NCI-H187 (cell line): ENCODE data around the gene ICOS.

Source experiments
- DNase-seq, 2 experiments: peaks; one replicate each; lab custom pipeline; 2025; lab: John Stamatoyannopoulos, UW

The ICOS gene, protein sequence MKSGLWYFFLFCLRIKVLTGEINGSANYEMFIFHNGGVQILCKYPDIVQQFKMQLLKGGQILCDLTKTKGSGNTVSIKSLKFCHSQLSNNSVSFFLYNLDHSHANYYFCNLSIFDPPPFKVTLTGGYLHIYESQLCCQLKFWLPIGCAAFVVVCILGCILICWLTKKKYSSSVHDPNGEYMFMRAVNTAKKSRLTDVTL

DNA sequence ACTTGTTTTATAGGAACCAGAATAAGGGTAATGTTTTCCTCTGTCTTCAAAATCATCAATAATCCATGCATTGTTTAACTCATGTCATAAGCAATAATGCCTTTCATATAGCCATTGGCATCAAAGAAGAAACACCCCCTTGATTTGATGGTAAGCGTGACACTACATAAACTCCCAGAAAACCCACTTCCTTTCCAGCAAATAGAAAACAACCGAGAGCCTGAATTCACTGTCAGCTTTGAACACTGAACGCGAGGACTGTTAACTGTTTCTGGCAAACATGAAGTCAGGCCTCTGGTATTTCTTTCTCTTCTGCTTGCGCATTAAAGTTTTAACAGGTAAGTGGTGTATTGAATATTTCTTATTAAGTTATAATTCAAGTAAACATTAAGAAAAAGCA is at the start of gene ICOS:
Gene ICOS, plus strand, starts transcription at position 229 of the 400 bp plus-strand sequence. Its CDS starts 52 bp downstream, at position 281.
- DNase-seq = no peak

- DNase-seq = no peak
These were observed 48.9 kb upstream of the ICOS start for GRCh38 chr2:203887677-203888076.

DNA sequence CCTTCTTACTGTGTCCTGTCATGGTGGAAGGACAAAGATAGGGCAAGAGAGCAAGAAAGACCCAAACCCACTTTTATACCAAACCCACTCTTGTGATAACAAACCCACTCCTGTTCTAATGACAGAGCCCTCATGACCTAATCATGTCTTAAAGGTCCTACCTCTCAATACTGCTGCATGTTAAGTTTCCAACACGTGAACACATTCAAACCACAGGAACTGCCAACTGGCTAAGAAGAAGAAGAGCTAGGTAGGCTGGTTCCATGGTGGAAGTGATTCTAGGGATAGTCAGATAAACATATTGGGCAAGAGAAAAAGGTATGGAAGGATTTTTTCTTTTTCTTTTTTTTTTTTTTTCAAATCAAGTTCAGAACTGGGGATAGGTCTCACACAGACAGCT is 47.0 kb upstream of the ICOS start:
- DNase-seq = no peak

DNA sequence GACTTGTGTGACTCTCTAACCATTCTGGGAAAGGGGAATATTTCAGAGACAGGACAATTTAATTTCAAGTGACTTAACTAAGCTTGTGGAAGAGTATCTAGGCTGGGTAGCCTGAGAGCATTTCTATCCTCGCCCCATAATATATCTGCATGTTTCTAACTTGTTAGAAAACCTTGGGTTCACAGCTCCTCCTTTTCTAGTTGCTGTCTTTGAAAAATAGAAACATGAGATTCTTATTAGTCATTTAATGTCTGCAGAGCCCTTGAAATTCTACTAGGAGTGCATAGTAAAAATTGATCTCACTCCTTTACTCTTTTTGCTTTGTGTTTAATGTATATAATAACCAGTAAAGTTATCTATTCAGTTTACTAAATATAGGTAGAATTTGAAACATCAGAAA is 46.6 kb upstream of the ICOS start:
- DNase-seq = no peak

- no peak for DNase-seq
These were observed 45.8 kb upstream of the ICOS start for GRCh38 chr2:203890733-203891132.

DNA sequence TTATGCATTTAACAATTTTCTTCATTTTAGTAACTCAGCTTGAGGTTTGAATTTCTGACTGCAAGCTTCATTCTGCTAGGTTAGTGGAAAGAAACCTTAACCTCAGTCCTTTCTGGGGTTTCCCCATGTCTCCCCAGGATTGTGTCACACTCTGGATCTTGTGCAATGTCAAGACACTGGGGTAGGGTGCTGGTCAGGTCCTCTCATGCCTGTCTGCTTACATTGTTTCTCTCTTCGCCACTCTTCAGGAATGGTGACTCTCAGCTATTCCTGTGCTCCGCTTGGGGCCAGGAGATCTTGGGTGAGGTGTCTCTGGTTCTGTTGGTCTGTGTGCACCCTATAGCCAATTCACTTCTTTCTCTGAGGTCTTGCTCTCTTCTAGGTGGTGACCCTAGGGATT is 45.1 kb upstream of the ICOS start:
- no peak for DNase-seq

DNA sequence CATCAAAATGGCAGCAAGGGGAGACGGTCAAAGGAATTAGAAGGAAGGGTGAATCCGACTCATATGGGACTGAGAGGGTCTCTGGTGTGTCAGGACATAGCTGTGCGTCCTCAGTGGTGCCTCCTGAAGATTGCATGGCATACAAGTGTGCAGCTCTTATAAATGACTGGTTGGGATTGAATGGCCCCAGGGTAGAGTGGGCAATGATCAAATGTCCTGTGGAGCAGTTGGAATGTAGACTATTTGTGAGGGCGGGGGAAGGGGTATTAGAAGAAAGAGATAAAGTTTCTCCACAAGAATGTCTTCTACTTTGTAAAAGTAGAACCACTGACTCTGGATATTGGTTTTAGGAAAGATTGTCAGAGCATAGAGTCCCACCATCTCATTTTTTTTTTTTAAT is 44.4 kb upstream of the ICOS start:
- DNase-seq = no peak

- no peak for DNase-seq
These were observed 43.2 kb upstream of the ICOS start for GRCh38 chr2:203893401-203893800.

GRCh38 chr2:203893840-203894239 is 42.7 kb upstream of the ICOS start:
- DNase-seq = no peak

DNA sequence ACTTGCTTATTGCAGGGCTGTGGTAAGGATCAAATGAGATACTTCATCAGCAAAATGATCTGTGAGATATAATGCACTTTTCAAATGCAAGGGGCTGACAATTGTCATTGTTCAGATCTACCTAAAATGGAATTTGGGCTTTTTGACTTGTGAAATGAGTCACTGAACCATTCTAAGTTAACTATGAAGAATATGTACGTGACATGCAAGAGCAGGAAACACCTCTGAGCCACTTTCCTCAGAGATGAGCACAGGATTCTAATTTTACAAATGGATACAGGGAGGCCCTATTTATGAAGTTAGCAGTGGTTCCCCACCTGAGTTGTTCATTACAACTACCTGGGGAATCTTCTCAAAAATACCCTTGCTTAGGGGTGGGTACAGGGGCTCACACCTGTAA is 42.3 kb upstream of the ICOS start:
- DNase-seq = no peak

DNA sequence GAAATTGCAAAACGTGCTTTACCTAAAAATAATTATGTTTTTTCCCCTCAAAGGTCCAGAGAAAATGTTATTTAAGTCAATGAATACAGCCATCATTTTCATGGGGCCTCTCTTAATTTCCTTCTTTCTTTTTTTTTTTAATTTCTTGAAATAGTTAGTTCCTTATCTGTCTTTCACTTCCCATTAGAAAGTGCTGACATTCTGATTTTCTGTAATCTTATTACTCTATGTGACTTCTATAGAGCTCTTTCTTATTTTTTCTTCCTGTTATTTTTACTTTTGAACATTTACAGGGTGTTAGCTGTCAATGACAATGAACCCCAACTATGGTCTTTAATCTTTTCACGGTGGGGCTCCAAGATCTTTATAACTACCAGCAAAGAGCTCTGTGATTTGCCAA is 39.0 kb upstream of the ICOS start:
- DNase-seq = no peak

DNA sequence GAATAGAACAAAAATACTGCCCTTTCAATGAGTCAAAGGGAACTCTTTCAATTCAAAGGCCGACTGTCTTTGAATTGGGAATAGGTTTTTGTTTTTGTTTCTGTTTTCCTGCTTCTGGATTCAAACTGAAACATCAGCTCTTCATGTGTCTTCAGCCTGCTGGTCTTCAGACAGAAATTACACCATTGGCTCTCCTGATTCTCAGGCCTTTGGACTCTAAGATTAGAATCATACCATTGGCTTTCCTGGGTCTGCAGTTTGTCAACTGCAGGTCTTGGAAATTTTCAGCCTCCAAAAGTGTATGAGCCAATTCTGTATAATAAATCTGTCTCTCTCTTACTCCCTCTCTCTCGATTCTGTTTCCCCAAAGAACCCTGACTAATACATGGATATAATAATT is 37.9 kb upstream of the ICOS start:
- DNase-seq = no peak

- no peak for DNase-seq
These were observed 36.3 kb upstream of the ICOS start for GRCh38 chr2:203900253-203900652.

GRCh38 chr2:203904022-203904421 is 32.5 kb upstream of the ICOS start:
- DNase-seq = no peak

- no peak for DNase-seq
These were observed 30.9 kb upstream of the ICOS start for GRCh38 chr2:203905656-203906055.

DNA sequence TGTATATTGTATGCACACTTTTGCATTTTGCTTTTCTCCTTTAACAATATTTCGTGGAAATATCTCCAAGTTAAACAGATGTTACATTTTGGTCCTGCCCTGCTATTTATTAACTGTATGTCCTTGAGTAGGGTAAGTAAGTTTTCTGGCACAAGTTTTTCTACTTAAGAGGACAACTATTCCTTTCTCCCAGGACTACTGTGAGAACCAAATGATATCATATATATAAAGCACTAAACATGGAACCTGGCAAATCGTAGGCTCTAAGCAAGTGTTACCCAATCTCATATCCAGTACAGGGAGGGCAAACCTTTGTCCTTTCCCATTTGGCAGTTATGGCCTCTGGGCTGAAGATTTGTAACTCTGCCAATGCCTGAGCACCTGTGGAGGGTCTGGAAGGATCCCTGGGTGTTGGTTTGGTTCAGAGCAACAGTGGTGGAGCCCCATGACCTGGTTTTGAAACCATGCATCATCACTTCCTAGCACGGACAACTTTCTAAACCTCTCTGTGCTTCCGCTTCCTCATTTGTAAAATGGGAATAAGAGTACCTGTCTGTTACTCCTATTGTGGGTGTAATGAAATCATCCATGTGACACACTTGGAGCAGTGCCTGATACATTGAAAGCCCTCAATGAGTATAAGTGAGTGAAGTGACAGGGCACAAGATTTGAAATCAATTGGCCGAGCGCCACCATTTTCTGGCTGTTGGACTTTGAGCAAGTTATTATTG is 28.3 kb upstream of the ICOS start:
- no peak for DNase-seq

- DNase-seq = no peak
These were observed 27.8 kb upstream of the ICOS start for GRCh38 chr2:203908797-203909185.

GRCh38 chr2:203909261-203909967 is 27.1 kb upstream of the ICOS start:
- DNase-seq = no peak

DNA sequence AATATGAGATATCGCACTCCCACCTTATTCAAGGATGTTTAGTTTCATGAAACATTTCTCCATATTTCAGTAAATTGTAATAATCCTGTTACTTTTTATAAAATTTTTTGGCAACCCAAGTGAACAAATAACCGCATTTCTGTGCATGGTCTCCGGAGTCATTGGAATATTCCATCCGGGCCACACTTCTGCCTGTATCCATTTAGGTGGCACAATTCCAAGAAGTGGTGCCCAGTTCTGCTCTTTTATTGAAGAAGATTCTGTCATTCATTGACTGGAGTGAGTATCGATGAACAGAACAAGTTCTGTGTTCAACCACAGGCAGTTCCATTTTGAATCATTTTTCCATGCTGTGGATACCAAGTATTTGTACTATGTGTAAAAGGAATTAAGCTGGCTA is 26.6 kb upstream of the ICOS start:
- DNase-seq = no peak

GRCh38 chr2:203913947-203914346 is 22.6 kb upstream of the ICOS start:
- DNase-seq = no peak

DNA sequence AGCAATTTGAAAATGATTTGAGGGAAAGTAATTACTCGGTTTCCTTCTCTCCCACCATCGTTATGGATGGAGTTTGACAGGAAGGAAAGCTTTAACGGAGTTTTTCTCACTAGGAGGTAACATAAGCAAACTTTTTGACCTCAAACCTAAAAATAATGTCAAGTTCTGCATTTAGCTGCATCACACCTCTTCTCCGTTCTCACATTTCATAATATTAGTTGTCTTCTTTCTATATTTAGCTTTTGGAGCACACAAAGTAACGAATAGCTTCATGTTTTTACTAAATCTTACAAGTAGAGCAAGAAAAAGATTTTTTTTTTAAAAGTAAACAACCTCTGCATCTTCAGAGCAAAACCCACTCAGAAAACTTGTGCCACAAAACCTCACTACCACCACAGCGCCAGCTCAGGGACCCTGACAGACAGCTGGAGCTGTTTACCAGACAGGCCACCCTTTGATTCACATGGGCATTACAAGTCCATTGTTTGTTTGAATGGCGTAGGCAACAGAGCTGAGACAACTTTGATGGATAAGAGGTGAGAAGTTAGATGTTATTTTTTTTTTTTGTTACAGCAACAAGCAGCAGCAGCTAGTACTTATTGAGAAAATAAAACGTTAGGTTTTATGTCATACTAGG is 21.9 kb upstream of the ICOS start:
- no peak for DNase-seq

GRCh38 chr2:203915256-203915655 is 21.3 kb upstream of the ICOS start:
- DNase-seq = no peak

GRCh38 chr2:203916756-203917155 is 19.8 kb upstream of the ICOS start:
- no peak for DNase-seq
